GM19372 (cell line): ENCODE data around the gene DLG3.
"Not testable (repeated sequence)": the region's sequence is repeated elsewhere in the genome, so short reads cannot be mapped to it uniquely, and the experiment has no call there.

Source experiments
- ATAC-seq: cut with Tn5 transposase; IDR thresholded peaks from one replicate; pipeline ENCODE4 v1.9.1; 2021; ENCODE audit warnings: mild to moderate bottlenecking, low read depth, moderate library complexity; ENCODE audit not compliant: unreplicated experiment

Gene DLG3

DNA sequence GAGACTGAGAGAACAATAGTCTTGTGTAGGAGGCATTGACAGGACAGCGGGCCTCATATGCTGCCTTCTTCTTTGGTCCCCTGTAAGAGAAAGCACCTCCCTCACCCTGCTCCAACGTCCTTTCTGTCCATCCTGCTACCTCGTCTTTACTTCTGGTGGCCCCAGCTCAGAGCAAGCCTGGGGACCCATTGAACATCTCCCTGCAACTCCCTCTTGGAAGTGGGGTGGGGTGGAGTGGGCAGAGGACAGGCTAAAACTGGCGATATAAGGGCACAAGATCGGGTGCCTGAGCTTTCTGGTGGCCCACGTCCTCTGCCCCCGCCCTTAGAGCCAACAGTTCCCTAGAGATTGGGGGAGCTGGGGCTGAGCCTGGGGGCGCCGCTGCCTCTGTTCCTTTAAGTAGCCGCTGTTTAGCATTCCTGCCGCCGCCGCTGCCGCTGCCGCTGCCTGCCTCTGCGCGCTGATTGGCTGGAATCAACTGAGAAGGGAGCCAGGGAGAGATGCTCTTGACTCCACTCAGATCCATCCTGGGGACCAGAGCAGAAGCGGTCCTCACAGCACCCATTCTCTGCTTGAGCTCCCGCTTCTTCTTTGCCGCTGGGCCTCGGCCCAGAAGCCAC, at the start of gene DLG3:
TSS of gene DLG3 (plus strand) at position 510 of the 620 bp plus-strand sequence. CDS start 367 bp downstream, outside the sequence.
- ATAC-seq, result no peak

DNA sequence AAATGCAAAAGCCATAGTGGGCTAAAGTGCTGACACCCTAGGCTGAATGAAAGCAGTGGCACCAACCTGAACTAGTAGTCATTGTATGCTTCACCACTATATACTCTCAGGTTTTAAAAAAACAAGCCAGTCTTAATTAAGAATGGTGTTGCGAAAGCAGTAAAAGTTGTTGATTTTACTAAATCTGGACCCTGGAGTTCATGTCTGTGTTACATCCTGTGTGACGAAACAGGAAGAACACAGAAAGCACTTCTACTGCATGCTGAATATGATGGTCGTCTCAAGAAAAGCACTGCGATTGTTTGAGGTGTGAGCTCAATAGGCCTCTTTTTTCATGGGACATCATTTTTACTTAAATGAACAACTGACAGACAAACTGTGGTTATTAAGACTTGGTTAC, 45.7 kb upstream of the DLG3 start:
- ATAC-seq, result no peak

DNA sequence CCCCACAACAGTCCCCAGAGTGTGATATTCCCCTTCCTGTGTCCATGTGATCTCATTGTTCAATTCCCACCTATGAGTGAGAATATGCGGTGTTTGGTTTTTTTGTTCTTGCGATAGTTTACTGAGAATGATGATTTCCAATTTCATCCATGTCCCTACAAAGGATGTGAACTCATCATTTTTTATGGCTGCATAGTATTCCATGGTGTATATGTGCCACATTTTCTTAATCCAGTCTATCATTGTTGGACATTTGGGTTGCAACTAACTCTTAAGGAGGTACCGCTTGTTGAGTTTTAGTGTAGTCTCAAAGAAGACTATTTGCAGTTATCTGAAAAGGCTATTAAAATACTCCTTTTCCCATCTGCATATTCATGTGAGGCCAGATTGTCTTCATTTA, 44.5 kb upstream of the DLG3 start:
- ATAC-seq, result not testable (repeated sequence)

DNA sequence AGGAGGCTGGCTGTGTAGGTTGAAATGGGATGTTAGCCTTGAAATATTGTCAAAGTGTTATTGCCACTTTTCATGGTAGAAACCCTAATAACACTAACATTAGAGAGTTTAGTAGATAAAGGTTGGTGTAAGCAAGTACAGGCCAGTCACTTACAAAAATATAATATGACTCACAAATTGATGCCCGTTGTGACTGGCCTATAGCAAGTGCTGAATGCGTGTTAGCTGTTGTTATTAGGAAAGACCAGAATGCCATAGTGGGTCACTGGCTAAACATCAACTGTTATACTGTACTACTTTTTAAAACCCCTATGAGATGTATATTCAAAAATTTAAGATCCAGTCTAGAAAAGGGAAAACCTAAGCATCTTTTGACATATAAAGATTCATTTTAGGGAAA, 41.9 kb upstream of the DLG3 start:
- ATAC-seq, result no peak

DNA sequence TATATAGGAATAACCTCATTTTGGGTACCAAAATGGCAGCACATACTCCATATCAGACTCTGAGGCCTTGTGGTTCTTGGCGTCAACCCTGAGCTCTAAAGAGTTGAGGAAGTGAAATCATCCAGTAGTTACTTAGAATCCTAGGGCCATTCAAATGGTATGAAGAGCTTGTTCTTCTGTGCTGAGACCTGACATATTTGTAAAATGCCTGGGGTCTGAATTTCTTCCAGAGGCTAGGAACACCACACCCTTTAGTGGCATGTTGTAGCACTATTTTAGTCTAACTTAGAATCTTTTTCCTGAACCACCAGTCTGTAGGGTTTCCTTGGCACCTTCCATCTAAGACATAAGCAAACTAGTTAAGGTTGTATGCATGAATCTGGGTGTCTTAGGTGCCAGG, 39.6 kb upstream of the DLG3 start:
- ATAC-seq, result no peak

DNA sequence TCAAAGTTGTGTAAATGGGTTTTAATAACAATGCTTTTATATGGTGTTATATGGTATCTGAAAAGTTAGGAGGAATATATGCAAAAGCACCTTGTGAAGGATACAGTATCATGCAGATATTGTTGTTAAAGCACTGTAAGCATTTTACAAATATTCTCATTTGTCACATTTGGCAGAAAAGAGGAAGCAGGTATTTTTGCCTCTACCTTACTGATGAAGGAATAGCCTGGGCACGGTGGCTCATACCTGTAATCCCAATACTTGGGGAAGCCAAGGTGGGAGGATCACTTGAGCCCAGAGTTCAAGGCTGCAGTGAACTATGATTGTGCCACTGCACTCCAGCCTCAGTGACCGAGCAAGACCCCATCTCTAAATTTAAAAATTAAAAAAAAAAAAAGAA, 33.7 kb upstream of the DLG3 start:
- no peak for ATAC-seq

DNA sequence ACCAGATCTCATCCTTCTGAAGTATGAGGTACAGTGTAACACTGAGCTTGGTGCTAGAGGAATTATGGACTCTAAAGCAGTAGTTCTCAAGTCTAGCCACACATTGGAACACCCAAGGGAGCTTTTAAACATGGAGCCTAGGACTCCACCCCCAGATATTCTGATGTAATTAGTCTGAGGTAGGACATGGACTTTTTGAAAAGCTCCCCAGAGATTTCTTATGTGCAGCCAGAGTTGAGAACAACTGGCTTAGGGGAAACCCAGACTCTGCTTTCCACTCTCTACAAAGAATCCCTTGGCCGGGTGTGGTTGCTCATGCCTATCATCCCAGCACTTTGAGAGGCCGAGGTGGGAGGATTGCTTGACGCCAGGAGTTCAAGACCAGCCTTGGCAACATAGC, 33.2 kb upstream of the DLG3 start:
- no peak for ATAC-seq

DNA sequence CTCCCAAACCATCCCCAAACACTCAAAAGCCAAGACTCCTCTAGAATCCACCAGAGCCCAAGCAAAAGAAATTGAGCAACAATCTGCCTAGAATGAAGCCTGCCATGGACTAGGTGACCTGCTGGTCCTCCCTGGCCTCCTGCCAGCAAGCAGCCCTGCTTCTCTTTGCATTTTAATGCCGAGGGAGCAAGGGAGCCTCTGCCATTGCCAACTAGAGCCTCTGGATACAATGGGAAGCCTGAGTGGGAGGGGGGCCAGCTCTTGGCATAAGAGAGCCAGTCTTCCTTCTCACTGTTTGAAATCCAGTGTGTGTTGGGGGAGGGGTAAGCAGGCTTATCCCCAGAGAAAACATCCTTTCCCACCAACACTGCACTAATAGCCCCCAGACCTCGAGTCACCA, 23.0 kb upstream of the DLG3 start:
- no peak for ATAC-seq

DNA sequence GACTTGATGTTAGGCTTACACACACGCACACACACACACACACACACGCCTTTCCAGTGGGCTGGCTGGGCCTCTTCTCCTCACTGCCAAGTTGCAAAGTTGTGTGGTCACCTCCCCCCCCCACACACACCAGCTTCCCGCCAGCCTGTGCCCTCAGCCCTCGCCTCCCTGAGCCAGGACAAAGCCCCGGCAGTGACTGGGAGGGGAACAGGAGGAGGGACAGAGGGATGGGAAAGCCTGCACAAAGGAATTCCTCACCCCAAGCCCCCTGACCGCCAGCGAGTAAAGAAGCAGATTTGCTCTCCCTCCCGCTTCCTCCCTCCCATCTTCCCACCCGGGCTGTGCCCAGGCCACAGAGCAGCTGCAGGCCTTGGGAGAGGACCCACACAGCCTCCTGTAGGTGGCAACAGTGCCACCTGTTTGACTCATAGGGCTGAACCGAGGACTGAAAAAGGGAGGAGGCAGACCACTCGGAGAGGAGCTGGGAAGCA, 21.7 kb upstream of the DLG3 start, which contains the start of gene GDPD2:
TSS of gene GDPD2 (plus strand) at position 464 of the 491 bp plus-strand sequence. CDS start 1,671 bp downstream, outside the sequence.
- no peak for ATAC-seq

DNA sequence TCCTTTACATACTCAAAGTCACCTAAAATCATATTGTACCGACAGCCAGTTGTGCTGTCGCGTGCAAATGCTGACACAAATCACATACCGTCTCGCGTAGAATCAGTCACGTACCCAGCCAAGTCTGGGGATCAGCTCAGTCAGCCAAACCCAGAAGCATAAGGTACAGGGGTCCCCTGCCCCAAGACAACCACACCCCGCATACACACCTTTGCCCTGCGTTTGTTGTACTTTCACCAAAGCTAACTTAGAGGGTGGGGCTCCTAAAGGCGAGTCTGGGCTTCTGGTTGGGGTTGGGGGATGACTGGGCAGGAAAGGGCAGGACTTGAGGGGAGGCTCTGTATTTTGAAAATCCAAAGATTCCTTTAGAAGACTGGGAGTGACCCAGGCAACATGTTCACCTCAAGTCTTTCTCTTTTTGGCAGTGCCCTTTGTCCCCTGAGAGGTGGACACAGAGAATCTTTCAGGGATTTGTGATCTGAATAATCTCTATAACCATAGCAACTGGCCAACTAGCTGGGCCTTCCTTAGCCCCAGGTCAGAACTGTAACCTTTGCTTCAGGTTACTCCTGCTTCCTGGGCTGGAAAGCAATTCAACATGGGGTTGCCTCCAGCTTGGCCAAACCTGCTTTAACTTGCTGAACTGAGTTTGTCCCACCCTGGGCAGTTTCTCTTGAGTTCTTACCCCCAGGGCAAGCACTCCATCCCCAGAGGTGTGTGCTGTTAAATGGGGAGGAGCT, 20.5 kb upstream of the DLG3 start:
- no peak for ATAC-seq

DNA sequence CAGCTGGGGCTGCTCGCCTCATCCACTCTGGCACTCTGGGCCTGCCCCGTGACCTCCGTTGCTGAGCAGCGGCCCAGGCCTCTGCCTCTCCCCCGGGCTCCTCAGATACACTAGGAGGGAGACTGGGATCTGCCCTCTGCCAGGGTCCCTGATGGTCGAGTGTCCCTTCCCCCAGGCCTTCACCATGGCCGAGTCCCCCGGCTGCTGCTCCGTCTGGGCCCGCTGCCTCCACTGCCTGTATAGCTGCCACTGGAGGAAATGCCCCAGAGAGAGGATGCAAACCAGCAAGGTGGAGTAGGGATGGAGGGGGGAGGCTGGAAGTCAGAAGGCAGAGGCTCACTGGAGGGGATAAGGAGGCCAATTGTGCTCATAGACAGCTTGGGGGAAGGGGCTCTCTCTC, 19.8 kb upstream of the DLG3 start:
- ATAC-seq, result no peak

DNA sequence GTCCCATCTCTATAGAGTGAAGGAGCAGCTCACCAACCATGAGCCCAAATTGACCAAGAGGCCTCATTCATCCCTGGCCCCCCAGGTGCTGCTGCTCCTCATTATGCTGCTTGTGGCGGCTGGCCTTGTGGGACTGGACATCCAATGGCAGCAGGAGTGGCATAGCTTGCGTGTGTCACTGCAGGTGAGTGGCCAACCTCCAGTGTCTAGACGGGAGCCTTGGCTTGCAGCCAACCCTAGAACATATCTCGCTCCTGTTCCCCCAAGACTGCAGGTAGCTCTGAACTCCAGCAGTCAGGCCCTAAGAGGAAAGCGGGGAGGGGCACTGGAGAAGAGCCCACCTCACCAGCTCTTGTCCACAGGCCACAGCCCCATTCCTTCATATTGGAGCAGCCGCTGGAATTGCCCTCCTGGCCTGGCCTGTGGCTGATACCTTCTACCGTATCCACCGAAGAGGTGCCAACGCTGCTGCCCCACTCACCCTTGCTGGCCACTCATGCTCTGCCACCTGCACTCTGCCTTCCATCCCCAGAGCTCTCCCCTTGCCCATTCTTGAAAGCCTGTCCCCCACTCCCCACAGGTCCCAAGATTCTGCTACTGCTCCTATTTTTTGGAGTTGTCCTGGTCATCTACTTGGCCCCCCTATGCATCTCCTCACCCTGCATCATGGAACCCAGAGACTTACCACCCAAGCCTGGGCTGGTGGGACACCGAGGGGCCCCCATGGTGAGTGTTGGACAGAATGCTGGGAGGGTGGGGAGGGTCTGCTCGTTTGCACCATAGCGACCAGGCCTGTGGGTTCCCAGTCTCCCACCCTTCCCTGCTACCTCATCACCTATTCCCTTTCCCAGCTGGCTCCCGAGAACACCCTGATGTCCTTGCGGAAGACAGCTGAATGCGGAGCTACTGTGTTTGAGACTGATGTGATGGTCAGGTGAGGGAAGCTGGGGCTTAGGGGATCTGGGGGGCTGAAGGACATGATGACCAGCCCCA, 18.1 kb upstream of the DLG3 start:
- no peak for ATAC-seq

DNA sequence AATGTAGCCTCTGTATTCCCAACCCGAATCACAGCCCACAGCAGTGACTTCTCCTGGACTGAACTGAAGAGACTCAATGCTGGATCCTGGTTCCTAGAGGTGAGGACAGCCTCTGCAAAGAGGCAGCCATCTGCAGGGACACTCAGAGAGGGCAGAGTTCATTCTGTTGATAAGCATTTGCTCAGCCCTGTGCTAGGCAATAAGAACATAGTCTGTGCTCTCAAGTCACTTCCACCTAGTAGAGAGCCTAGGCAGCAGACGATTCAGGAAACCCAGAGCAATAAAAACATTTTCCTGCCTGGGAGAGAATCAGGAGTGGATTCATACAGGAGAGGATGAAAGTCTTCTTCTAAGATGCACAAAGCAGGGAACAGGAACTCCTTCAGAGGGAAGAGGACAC, 17.3 kb upstream of the DLG3 start:
- ATAC-seq, result no peak

DNA sequence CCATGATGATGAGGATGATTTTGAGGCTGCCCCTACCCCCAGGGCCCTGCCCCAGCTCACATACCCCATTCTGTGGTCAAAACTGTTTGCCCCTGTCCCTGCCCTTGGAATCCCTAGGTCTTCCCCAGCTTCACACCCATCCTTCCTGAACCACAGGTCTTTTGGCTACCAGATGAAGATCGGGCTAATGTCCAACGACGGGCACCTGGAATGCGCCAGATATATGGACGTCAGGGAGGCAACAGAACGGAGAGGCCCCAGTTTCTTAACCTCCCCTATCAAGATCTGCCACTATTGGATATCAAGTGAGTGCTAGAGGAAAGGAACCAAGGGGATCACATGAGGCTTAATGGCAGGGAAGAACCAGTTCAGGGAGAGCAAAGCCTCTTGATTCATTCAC, 14.9 kb upstream of the DLG3 start:
- ATAC-seq, result no peak

DNA sequence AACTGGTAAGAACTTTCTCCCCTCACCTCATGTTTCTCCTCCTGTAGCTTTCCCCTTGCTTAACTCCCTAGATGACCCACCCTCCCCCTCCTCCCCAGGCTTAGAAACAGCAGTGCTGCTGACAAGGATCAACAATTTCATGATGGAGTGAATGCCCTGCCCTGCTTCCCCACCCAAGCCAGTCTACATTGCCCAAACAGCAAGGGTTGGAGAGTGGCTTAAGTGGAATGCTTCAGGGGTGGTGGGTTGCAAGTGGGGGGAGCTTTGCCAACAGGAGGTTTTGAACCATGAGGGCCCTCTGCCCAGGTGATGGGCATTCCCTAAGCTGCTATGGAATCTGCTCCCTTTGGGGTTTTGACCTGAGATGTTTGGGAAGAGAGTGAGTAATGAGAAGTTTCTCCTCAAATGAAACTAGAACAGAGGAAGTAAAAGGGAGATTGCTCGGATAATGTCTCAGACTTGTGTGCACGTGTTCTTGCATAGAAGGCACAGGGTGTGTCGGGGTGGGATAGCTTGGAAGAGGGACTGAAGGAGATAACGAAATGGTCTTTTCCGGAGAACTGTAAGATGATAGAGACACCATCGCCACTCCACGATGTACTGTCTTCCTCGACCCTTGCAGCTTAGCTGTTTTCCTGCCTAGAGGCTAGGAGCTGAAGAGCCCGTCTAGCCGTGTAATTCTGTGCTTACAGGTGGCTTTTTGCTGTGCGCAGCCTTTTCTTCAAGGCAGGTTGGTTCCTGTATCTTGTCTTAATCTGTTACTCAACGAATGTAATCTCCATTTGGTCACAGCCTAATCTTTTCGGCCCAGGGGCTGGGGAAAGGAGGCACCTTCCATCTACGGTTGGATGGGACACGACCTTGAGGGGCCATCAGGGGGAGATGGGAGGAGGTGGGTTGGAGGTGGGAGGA, 11.4 kb upstream of the DLG3 start:
- no peak for ATAC-seq

DNA sequence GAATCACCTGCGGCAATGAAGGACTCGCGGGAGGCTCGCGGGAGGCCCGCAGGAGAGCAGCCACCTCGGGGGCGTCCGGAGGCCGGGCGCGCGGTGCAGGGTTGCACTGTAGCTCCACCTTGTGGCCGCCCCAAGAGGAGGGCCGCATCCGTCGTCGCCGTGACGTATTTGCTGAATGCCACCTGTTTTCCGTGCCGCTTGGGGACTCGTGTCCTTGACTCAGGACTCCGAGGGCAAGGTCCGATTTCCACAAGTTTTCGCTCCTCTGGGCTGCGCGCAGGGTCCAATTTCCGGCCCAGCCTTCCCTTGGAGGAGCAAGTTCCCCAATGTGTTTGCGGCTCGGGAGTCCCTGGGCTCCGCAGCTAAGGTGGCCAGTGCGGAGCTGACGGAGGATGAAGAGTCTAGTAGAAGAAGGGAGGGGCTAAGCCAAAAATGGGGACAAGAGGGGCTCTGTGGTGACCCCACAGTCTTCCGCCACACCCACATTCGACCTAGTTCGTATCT, 10.7 kb upstream of the DLG3 start:
- ATAC-seq, result peak; percentile 75

DNA sequence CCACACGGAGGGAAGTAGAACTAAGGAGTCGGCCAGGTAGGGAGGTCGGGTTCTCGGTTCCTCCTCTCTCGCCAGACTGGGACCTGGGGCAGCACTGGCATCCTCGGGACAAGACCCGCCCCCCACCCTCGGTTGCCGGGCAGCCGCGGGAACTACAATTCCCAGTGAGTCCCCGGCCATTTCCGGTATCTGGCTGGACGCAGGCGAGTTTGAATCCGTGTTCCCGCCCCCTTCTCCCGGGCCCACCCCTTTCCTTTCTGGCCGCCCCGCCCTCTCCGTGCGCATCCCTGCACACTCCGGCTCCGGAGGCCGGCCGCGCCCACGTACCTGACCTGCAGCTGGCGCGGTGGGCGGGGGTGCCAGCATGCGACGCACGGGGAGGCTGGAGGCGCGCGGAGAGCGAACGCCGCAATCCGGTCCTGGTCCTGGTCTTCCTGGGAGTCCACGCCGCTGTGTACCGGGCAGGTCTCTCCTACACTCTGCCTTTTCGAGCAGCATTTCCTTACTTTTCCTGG, 10.2 kb upstream of the DLG3 start:
- peak; percentile 43 for ATAC-seq

DNA sequence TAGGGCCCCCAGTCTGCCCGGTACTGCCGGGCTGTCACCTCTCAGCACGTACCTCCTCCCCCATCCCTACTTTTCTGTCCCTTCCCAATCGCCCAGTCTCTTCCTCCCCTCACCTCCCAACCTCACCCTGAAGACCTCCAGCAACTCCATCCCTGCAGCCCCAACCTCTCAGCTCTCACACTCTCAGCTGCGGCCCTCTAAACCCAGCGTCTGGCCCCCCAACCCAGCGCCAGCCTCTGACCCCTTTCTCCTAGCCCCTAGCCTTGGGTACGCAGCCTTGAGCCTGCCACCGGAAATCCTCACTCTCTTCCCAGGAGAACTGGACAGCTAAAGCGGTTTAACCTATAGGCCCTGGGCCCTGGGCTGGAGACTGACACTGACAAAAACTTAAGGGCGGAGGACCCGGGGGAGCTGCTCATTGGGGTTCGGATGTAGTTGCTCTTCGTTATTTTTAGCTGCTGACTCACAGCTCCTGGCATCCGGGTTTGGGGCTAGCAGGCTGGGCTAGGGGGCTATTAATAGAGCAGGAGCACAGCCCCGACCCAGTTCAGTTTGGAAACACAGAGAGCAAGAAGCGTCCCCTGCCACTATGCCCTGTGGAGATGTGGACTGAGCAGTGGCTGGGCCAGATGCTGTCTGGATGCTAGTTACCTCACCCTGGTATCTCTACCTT, 9.6 kb upstream of the DLG3 start:
- no peak for ATAC-seq

DNA sequence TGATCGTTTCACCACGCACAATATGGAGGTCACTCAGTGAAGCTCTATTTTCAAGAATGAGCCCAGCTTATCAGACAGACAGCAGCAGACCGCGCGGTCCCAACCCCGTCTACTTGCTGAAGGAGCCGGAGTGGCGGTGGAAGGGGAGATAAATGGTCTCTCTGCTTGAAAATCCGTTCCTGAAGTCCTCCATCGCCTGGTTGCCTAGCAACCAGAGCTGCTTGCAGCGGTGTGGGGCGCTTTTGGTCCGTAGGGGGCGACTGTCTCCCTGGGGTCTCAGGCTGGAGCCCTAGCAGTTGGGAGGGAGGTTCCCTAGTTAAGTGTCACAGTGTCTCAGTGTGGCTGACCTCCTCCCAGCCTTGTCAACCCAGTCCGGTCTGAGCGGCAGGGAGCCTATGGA, 8.3 kb upstream of the DLG3 start:
- ATAC-seq, result no peak
